T follicular helper cell (primary cell): ENCODE data around the gene FAHD2A.
"Not testable (repeated sequence)": the region's sequence is repeated elsewhere in the genome, so short reads cannot be mapped to it uniquely, and the experiment has no call there.

Experiments used
- DNase-seq: peaks from one replicate; pipeline ENCODE4 v3.0.0-alpha.2; 2020; ENCODE audit warnings: low read depth
- total RNA-seq, 2 experiments: gene quantifications; one replicate each; lab custom pipeline; 2026; lab: John Stamatoyannopoulos, UW

Gene FAHD2A, protein sequence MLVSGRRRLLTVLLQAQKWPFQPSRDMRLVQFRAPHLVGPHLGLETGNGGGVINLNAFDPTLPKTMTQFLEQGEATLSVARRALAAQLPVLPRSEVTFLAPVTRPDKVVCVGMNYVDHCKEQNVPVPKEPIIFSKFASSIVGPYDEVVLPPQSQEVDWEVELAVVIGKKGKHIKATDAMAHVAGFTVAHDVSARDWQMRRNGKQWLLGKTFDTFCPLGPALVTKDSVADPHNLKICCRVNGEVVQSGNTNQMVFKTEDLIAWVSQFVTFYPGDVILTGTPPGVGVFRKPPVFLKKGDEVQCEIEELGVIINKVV
- total RNA-seq, result 9.1 to 16.4 reads per million in 2 experiments

DNA sequence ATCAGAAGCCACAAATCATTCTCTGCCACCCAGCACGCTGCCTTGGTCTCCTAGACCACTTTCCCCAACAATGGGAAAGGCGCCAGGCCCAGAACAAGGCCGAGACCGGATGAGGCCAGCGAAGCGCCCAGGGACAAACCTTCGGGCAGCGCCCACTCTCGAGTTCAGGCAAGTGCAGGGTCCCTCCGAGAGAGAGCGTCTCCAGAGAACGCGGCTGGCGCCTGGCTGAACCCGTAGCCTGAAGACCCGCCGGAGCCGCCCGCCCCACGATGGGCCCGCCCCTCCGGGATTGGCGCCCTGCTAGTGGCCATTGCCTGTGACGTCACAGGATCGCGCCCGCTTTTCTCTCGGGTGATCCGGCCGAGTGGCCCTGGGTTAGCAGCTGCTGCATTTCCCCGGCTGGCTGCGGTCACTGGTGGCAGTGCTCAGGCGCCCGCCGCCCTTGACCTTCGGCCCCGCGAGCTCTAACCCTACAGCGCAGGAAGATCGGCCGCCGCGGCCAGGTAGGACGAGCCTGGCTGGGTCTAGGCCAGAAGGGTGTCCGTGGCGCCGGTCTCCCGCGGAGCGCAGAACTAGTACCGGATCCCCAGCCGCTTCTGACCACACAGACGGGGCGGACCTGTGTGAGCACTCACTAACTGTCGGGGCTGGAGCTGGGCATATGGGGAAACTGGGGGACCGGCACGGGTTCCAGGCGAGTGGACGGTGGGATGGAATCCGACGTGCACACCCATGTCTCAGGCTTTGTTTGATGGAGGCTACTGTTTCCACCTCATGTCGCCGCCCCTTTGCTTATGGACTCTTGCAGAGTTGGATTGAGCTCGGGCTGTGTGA lies at the start of gene FAHD2A:
FAHD2A (plus strand) TSS at position 339 of the 834 bp plus-strand sequence. CDS start 2,851 bp downstream, outside the sequence.
- peak; percentile 89 for DNase-seq

DNA sequence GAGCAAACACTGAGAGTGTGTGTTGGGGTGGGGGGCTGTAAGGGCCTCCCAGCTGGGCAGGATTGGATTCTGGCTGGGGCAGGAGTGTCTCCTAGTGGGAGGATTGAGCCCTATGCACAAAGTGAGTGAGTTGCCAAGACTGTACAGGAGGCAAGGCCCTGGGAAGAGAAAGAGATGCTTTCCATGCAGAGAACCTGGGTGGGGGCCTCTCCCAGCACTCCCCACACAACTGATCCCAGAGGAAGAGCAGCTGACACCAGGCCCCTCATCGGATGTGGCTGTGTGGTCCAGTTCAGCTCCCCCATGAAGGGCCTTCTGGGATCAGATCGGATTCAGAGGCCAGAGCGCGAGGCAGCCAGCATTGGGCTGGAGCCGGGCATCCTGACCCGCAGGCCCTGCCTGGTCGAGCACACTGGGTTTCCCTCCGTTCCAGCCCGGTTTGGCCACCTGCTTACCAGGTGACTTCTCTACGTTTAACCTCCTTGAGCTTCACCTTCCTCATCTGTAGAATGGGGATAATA lies 49.4 kb upstream of the FAHD2A start:
- DNase-seq, result no peak

DNA sequence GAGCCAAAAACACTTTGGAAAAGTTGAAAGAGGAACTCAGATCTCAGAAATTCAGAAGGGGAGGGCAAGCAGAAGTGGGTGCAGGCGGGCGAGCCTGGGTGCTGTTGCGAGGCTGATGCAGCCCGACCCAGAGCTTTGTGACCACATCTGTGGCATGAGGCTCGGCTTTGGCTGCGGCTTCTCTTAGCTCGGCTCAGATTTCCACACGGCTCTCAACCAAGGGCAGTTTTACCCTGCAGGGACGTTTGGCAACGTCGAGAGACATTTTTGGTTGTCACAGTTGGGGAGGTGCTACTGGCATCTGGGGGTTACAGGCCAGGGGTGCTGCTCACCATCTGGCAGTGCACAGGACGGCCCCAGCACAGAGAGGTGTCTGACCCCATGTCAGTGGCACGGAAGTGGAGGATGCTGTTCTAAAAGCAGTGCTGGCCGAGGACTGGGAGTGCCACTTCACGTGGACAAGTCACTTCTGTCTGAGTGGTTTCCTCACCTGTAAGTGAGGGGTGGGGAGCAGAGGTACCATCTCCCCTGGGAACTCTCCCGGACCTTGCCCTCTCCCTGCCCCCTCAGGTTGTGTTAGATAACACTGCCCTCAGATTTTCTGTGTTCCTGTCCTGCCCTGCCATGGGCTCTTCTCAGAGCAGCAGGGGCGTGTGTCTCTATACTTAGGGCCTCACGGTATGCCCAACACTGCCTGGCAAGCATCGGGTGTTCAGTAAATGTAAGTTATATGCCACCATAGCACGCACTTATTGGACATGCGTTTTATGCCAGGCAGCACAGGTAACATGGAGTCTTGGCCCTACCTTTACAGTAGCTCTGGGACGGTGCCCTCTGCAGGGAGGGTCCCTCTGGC lies 48.7 kb upstream of the FAHD2A start:
- no peak for DNase-seq

DNA sequence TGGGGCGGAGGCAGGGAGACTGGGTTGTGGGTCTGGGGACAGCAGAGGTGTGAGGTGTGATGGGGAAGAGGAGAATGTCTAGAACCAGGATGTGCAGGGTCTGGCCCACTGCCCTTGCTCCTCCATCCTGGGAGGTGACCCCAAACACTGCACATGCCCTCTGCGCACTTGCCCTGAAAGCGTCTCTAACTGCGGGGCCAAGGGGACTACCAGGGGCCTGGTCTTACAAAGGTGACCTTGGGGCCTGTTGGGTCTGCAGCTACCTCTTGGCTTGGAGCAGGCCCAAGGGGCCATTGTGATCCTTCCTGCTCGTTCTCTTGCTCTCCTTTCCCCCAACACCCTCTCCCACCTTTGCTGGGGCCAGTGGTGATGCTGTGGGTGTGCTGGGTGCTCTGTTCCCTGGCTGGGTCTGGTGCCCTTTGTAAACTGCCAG lies 48.0 kb upstream of the FAHD2A start:
- no peak for DNase-seq

DNA sequence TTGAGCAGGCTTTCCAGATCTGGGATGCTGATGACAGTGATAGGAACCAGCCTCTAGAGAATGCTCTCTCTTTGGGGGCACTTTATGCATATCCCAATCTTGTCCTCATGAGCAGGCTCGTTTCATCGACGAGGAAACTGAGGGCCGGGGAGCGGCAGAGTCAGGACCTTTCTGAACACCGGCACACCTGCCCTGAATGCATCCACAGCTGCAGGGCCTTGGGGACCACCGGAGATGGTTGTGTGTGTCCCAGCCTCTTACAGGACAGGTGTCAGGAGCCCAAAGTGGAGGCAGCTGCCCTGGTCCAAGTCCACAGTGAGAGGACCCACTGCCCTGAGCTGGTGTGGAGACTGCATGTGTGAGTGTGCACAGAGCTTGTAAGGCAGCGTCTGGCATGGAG lies 47.6 kb upstream of the FAHD2A start:
- DNase-seq, result no peak

DNA sequence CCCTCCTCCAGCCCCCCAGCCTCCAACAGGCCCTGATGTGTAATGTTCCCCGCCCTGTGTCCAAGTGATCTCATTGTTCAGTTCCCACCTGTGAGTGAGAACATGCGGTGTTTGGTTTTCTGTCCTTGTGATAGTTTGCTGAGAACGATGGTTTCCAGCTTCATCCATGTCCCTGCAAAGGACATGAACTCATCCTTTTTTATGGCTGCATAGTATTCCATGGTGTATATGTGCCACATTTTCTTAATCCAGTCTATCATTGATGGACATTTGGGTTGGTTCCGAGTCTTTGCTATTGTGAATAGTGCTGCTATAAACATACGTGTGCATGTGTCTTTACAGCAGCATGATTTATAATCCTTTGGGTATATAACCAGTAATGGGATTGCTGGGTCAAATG lies 47.0 kb upstream of the FAHD2A start:
- DNase-seq, result not testable (repeated sequence)

DNA sequence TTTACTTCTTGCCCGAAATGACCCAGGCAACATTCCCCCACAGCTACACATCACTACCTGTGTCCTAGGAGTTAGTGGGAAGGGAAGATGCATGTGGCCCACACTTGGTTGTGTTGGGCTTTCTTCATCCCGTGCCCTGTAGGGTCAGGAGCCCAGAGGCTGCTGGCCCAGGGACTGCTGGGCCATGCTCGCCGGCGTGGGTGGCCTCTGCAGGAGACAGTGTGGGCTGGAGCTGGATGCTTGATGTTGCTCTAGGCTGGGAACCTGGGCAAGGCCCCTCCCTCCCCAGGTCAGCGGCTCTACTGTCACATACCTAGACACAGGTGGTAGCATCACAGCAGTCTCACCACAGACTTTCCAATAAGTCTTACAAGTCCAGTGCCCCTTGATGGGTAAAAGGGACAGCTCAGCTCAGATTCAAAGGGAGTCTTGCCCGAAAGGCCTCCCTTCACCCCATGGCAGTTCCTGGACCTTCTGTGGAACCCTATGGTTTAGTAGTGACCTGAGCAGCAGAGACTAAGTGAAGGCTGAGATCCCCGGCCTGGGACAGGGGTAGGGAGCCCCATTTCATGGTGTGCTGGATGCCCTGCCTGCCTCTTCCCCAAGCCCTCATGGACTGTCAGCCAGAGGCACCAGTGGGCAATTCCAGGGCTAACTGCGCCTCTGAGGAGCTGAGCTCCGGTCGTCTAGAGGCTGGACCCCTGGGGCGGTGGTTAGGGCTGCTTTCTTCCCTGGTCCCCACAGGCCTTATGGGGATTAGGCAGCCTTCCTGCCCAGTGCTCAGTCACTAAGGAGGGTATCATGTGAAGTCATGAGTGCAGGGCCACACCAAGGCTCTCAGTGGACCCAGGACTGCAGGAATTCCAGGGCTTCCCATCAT lies 45.4 kb upstream of the FAHD2A start:
- DNase-seq, result no peak

DNA sequence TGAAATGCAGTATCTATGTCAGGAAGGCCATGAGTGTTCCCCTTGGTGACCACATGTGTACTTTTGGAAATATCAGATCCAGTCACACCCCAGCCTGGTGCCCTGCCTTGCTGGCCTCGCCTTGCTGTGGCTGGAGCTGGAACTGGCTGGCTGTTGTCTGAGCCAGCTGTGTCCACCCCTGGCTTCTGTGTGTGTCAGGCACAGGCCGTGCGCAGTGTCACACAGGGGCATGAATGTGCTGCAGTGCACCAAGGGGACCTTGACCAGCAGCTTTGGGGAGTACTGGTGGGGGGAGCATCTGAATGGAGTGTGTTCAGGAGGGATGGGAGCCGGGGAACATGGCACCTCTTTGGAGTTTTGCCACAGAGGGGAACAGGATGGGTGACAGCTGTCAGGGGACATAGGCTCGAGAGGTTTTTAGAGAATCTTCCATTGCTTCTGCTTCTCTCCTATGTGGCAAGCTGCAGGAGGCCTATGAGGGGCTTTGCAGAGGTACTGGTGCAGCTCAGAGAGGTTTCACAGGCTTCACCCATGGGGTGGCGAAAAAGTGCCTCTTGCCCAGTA lies 44.7 kb upstream of the FAHD2A start:
- DNase-seq, result no peak

DNA sequence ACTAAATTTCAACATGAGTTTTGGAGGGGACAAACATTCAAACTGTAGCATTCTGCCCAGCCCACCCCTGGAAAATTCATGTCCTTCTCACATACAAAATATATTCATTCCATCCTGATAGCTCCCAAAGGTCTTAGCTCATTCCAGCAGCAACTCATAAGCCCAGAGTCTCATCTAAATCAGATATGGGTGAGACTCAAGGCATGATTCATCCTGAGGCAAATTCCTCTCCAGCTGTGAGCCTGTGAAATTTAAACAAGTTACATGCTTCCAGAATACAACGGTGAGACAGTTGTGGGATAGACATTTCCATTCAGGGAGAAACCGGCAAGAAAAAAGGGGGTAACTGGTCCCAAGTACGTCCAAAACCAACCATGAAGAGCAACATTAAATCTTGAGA lies 43.5 kb upstream of the FAHD2A start:
- no peak for DNase-seq

DNA sequence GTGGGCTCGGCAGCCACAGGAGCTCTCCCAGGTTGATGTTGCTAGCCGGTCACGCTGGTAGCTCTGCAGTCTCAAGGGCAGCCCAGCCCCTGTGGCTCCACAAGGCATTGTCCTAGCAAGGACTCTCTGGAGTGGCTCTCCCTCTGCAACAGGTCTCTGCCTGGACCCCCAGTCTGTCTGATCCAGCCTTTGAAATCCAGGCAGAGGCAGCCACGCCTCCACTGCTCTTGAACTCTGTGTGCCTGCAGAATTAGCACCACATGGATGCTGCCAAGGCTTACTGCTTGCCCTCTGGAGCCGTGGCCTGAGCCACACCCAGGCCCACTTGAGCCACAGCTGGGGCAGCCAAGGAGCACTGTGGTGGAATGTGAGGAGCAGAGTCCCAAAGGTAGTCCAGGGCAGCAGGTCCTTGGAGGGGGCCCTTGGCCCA lies 43.0 kb upstream of the FAHD2A start:
- DNase-seq, result no peak

DNA sequence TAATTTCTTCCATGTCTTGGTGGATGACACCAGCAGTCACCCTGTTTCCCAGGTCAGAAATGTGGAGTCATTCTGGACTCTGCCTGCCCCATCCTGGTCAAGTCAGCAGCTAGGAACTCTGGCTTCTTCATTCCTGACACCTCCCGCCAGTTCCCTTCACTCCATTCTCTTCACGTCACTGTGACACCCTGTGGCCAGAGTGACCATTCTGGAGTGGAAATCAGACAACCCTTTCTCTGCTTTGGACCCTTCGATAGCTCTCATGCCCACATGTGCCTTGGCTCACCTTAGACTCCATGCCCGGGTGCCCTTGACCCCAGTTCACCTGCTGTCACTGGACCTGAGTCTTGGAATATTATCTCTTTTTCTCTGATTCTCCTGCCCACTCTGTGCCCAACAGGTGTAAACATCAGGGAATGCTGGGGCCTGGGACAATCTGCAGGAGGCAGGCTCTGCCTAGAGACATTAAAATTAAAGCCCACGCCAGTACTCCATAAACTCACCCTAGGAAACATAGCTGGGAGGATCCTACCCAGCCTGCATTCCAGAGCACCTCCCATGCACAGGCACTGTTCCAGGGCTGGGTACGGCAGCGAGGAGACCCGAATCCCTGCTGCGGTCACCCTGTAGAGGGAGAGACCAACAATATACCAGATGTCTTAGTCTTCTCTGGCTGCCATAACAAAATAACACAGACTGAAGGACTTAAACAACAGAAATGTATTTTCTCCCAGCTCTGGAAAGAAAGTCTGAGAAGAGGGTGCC lies 41.1 kb upstream of the FAHD2A start:
- no peak for DNase-seq

DNA sequence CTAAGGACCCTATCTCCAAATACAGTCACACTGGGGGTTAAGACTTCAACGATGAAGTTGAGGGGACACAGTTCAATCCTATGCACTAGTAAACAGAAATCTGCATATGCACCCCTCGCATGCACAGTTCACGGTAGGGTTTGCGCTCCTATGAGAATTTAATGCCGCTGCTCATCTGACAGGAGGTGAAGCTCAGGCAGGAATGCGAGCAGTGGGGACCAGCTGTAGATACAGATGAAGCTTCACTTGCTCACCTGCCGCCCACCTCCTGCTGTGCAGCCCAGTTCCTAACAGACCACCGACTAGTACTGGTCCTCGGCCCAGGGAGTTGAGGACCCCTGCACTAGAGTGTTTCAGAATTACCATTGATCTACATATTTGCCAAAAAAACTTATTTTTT lies 40.0 kb upstream of the FAHD2A start:
- DNase-seq, result no peak

DNA sequence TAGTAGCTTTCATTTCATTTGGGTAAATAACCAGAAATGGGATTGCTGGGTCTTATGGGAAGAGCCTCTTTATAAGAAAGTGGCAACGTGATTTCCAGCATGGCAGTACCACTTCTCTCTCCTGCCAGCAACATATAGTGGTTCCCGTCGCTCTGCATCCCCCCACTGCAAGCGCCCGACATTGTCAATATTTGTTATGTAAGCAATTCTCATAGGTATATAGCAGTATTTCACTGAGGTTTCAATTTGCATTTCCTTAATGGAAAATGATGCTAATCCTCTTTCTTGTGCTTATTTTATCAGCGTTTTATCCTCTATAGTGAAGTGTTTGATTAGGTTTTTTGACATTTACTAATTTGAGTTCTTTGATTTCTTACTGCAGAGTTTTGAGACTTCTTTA lies 36.0 kb upstream of the FAHD2A start:
- no peak for DNase-seq

DNA sequence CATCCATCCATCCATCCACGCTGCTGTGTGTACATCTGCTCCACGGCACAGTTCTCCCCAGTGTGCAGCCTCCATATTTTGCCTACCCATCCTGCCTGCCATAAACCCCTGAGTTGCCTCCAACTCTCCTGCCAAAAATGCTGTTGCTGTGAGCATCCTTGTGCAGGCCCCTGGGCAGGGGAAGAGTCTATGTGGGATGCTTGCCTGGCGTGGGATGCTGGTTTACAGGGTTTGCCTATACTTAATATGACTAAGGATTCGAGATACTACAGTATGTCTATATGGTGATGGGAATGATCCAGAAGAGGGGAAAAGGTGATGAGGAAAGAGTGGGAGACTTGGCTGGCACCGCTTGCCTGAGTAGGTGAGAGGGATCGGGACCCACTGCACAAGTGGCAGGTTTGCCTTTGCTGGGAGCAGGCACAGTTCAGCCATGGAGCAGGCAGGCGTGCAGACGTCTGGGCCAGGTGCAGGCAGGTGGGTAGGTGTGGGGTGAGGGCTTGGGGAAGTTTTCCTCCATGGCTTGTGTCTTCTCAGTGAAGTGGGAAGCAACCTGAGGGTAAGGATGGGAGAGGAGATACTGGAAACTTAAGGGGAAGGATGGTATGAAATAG lies 30.2 kb upstream of the FAHD2A start:
- no peak for DNase-seq

DNA sequence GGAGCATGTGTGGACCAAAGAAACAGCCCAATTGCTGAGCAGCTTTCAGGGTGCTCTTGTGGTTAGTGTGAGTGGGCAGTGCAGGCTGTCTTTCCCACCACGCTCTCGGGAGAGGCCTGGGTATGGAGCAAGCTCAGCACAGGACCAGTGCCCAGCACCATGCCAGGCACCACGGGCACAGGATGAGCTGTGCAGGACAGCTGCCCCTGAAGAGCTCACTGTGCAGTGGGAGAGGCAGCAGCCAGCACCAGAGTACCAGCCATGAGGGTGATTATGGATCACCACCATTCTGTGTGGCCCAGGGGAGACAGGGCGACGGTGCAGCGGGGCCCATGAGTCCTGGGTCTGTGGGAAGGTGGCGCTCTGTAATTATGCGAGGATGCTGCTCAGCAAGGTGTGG lies 29.7 kb upstream of the FAHD2A start:
- DNase-seq, result no peak

DNA sequence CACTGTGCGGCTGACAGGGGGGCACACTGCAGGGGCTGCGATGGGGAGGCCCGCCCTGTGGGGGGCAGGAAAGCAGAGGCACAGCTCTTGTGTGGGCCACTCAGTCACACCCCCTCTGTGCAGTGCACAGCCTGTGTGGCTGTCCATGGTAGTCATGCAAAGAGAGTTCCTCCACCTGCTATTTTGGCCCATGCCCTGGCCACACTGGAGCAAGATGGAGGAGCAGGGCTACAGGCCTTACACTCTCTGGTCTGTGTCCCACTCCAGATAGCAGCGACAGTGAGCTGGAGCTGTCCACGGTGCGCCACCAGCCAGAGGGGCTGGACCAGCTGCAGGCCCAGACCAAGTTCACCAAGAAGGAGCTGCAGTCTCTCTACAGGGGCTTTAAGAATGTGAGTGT lies 28.5 kb upstream of the FAHD2A start:
- no peak for DNase-seq

DNA sequence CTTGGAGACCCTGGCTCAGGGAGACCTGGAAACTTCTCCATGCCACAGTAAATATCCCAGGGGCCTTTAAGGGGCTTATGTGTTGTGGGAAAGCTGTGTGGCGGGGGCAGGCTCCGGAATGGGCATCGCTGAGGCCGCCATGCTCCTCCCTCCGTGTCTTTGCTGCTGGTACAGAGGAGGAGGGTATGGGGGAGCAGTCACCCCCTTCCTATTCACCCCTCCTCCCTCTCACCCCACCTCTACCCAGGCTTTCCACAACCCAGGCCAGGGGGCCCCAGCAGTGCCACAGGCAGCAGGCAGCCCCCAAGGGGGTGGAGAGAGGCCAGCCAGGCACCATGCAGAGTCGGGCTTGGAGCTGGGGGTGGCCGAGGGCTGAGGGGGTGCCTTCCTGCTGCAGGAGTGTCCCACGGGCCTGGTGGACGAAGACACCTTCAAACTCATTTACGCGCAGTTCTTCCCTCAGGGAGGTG lies 28.0 kb upstream of the FAHD2A start:
- no peak for DNase-seq

DNA sequence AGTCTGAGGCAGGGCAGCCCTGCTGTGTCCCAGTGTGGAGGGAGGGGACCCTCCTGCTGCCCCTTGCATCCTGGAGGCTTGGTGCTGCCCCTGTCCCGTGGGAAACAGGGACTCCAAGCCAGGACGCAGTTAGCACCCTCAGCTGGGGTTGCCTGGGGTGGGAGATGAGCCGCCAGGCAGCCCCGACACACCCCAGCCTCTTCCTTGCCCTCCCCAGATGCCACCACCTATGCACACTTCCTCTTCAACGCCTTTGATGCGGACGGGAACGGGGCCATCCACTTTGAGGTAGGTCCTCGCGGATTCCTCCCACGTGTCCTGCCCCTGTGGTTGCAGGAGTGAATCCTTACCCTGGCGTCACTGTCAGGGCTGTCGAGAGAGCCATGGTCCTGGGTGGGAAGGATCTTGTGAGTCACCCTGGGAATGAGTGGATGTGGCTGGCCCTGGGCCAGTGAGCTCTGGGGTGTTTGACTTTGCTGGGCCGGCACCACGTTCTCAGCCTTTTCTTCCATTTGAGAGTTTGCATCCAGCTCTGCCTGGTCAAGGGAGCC lies 27.5 kb upstream of the FAHD2A start:
- no peak for DNase-seq
